Measurements from ENCODE around the gene TMEM203.

TMEM203 gene

DNA sequence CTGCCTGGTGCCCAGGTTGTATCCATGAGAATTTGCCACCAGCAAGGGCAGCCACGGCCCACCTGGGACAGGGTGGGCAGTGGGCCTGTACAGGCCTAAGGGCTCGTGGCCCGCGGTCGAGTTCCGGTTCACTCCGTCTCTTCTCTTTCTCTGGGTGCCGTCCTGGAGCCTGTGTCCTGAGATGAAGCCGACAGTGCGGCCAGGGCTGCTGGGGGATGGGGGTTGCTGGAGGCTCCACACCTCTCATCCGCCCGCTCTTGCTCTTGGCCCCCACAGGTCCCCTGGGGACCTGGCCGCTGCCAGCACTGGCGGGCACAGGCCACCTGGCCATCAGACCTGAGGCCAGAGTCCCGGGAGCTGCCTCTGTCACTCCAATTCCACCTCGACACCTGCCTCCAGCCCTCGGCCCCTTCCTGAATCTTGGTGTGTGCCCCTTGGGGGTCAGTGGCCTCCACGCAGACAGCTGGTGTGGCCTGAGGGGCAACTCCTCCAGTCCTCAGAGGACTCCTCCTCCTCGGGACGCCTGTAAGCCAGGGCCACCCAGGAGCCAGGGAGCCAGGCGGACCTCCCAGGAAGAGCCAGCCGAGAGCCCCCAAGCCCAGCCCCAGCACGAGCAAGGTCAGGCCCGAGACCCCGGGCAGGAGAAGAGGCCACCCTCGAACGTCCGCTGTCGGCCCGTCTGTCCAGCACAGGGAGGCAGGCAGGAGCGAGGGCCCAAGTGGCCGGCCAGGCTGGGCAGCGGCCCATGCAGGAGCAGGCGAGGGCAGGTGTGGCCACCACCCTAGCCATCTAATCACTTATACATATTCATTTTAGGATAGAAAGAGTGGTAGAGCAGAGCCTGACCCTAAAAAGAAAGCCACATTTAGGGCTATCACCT is 40.8 kb downstream of the TMEM203 start:
- no peak overlapping the region for H3K4me3 ChIP-seq (ENCODE audit: low read depth, low read length)
- no peak for DNase-seq (ENCODE audit: low read depth)
- TF ChIP-seq CTCF (IDR thresholded peaks at IDR 0.05; ENCODE audit: control insufficient read depth, extremely low read depth, insufficient read depth), result no peak

DNA sequence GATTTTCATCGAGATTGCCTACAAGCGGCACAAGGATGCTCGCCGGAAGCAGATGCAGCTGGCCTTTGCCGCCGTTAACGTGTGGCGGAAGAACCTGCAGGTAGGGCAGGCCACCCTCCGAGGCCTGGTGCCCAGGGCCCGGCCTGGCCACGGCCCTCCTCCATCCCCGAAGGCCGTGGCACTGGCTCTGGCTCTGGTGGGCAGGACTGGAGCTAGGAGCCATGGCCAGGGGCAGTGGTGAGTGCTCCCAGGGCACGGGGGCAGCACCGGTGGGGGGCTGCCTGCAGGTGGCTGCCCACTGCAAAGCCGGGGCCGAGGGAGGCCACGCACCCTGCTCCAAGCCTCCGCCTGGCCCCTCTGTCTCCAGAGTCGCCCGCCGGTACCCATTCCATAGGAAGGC is 41.6 kb downstream of the TMEM203 start:
- no peak for DNase-seq (ENCODE audit: low read depth)
- TF ChIP-seq CTCF (IDR thresholded peaks at IDR 0.05; ENCODE audit: control insufficient read depth, extremely low read depth, insufficient read depth), result no peak
- no peak overlapping the region for H3K4me3 ChIP-seq (ENCODE audit: low read depth, low read length)

DNA sequence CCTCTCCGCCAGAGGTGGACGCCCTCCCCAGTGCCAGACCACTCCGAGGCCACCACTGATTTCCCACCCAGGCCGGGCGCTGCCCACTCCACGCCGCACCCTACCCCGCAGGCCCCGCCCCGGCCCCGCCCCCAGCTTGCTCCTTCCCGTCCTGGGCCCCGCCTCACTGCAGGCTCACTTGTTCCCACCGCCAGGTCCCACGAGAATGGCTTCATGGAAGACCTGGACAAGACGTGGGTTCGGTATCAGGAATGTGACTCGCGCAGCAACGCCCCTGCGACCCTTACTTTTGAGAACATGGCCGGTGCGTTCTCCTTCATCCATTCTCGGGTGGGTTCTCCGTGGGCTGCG is 42.1 kb downstream of the TMEM203 start:
- no peak for TF ChIP-seq CTCF (IDR thresholded peaks at IDR 0.05; ENCODE audit: control insufficient read depth, extremely low read depth, insufficient read depth)
- DNase-seq (ENCODE audit: low read depth), result no peak
- H3K4me3 ChIP-seq (ENCODE audit: low read depth, low read length), result no peak overlapping the region

- H3K4me3 ChIP-seq (ENCODE audit: low read depth, low read length), result no peak overlapping the region
- no peak for TF ChIP-seq CTCF (IDR thresholded peaks at IDR 0.05; ENCODE audit: control insufficient read depth, extremely low read depth, insufficient read depth)
- DNase-seq (ENCODE audit: low read depth), result no peak
Observed at GRCh38 chr9:137162505-137163364, 42.7 kb downstream of the TMEM203 start.

- no peak for TF ChIP-seq CTCF (IDR thresholded peaks at IDR 0.05; ENCODE audit: control insufficient read depth, extremely low read depth, insufficient read depth)
- no peak overlapping the region for H3K4me3 ChIP-seq (ENCODE audit: low read depth, low read length)
- no peak for DNase-seq (ENCODE audit: low read depth)
Observed at GRCh38 chr9:137161558-137162486, 43.6 kb downstream of the TMEM203 start.

Measured in LNCaP clone FGC (cell line).